Raji (cell line): ENCODE data around the gene EFCAB9.

Source experiments
- POLR2A ChIP-seq: IDR thresholded peaks from 2 replicates; pipeline ENCODE4 v1.6.1; 2011; ENCODE audit warnings: low read depth, low read length, control low read depth; ENCODE audit not compliant: insufficient read depth

The EFCAB9 gene

DNA sequence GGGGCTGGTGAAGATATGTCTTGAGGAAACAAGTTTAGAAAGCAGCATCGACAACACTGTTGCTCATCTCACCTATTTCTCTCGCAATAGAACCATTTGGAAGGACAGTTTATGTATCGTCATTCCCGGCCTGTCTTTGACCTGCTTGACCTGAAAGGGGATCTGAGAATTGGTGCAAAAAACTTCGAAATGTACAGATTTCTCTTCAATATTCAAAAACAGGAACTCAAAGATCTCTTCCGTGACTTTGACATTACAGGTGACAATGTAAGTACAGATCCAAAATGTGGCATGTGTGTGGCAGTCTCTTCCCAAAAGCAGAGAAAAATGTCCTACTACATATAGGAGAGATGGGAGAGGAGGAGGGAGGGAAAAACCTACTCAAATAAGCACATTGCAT lies 6.5 kb downstream of the EFCAB9 start:
- no peak for TF ChIP-seq POLR2A

DNA sequence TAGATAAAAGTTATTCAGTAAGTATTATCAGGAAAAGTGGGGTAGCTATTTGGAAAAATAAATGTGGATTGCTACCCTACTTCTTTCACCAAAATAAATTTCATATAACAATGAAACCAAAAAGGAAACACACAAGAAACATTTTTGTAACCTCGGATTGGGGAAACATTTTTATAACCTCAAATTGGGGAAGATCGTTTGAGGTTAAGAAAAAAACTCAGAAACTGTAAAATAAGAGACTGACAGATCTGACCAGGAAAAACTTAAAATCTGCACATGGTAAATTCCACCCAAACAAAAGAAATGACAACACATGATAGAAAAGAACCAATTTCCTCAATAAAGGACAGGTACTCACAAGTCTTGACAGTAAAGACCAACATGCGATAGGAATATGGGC lies 13.5 kb downstream of the EFCAB9 start:
- no peak for TF ChIP-seq POLR2A

DNA sequence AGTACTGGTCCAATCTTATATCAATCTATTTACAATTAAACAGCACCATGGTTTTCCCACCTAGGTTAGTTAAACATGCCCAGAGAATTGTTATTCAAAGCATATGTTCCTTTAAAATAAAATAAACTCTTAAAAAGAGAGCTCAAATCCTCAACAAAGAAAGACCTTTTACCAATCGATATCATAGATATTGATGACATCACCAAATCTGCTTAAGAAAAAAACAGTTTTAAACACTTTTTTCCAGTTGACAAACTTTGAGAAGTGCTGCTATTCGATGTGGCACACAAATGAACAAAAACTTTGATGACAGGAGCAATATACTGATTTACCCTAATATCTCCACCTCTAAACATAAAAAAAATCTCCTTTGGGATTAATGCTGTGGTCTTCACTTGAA lies 15.7 kb downstream of the EFCAB9 start:
- TF ChIP-seq POLR2A = no peak

DNA sequence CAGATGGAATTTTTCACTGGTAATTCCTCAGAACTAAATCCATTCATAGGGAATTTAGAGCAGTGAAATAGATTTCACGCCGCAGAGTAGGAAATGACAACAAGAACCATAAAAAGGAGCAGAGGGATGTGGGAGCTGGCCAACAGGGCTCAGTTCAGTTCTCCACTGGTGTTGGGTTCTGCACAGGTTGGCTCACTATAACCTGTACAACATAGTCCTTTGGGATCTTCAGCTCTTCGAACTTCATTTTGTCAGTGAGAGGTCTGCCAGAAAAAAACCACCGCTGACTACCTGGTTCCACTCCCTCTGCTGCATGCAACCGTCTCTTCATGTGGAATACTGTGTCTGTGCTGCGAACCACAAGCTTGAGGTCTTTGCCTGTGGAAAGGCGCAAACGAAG lies 17.7 kb downstream of the EFCAB9 start:
- TF ChIP-seq POLR2A = no peak

DNA sequence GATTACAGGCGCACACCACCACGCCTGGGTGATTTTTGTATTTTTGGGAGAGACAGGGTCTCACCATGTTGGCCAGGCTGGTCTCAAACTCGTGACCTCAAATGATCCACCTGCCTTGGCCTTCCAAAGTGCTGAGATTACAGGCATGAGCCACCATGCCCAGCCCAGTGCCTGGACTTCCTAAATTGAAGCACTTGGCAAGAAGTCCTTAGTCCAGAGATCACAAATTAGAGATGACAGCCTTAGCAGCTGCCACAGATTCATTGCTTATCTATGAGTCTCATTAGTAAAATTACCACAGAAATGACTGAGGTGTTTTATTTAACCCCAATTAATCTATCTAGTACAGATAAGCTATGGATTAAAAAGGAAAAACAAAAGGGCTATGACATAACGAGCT lies 19.2 kb downstream of the EFCAB9 start:
- TF ChIP-seq POLR2A = no peak

DNA sequence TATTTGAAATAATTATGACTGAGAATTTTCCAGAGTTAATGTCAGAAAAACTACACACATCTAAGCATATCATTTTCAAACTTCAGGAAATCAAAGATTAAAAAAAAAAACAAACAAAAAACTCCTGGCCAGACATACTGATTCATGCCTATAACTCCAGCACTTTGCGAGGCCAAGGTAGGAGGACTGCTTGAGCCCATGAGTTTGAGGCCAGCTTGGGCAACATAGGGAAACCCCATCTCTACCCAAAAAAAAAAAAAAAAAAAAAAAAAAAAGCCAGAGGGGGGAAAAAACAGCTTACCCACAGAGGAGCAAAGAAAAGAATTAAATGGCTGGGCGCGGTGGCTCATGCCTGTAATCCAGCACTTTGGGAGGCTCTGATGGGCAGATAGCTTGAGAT lies 22.4 kb downstream of the EFCAB9 start:
- no peak for TF ChIP-seq POLR2A

DNA sequence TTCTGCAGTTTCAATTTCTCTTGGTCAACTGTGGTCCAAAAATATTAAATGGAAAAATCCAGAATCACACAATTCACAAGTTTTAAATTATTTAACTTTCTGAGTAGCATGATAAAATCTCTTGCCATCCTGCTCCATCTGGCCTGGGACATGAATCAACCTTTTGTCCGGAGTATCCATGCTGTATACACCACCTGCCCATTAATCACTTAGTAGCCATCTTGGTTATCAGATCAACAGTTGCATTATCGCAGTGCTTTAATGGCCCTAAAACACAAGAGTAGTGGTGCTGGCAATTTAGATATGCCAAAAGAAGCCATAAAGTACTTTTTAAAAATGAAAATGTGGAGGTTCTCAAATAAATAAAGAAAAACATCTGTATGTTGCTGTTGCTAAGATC lies 25.3 kb downstream of the EFCAB9 start:
- TF ChIP-seq POLR2A = no peak

DNA sequence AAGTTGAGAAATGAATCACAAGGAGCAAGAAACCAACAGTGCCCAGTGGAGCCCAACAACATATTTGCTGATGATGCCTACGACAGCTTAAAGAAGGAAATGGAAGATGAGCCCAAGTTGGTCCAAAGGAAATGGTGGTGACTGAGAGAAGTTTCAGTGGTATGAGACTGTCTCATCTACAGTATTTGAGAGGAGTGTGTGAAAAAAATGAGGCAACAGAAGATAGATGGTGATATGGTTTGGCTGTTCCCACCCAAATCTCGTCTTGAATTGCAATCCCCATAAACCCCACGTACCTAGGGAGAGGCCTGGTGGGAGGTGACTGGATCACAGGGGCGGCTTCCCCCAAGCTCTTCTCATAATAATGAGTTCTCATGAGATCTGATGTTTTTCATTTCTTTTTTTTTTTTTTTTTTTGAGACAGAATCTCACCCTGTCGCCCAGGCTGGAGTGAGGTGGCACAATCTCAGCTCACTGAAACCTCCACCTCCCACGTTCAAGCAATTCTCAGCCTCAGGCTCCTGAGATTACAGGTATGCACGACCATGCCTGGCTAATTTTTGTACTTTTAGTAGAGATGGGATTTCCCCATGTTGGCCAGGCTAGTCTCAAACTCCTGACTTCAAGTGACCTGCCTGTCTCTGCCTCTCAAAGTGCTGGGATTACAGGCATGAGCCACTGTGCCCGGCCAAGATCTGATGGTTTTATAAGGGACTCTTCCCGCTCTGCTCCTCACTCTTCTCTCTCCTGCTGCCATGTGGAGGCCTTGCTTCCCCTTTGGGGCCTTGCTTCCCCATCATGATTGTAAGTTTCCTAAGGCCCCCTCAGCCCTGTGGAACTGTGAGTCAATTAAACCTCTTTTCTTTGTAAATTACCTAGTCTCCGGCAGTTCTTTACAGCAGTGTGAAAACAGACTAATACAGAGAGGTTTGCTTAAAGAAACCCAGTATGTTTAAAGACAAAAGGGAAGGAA lies 30.2 kb downstream of the EFCAB9 start:
- no peak for TF ChIP-seq POLR2A

DNA sequence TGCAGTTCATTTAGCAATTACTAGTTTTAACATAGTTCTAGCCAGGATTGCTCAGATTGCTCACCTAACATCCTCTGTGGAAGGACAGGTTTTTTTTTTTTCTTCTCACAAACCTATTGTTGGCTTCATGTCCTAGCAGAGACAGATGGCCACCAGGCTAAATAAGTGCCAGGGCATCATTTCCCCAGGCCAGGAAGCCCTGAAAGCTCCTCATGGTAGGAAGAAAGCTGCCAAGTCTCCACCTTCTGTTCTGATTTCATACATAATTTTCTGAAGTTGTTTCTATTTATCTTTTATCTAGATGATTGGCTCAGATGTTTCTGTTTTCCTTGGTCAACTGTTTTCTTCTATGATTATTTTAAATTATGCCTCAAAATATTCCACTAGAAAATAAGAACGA lies 31.0 kb downstream of the EFCAB9 start:
- no peak for TF ChIP-seq POLR2A

DNA sequence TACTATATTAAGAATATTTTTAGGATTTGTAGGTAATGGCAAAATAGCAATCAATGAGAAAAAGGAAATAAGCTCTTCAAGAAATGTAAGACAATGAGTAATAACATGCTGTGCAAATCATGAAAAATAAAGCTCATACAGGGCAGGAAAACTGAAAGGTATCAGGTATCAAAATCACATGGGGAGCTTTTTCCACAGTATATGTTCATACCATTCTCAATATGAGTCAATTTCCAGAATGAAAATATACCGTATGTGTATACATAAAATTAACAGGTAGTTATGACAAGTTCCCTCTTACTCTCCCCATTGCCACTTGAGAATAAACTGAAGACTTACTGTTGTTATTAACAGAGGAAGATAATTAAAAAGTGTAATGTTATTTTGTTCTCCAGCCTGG lies 35.9 kb downstream of the EFCAB9 start:
- TF ChIP-seq POLR2A = no peak

DNA sequence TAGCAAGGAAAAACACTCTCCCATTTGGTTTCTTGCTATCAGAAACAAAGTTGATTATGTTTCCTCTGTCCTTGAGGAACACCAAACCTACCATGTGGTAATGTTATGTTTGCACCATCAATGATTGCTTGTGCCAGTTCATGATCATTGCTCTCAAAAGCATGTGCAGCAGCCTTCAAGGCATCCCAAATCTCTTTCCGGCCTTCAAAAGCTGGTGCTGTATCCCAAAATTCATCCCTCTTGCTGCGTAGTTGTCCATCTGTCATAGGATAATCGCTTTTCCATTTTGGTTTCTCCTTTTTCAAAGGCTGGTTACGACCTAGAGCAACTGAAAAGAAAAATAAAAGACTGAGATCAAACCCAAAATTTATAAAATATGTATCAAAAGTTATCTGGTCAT lies 40.1 kb downstream of the EFCAB9 start:
- TF ChIP-seq POLR2A = no peak

DNA sequence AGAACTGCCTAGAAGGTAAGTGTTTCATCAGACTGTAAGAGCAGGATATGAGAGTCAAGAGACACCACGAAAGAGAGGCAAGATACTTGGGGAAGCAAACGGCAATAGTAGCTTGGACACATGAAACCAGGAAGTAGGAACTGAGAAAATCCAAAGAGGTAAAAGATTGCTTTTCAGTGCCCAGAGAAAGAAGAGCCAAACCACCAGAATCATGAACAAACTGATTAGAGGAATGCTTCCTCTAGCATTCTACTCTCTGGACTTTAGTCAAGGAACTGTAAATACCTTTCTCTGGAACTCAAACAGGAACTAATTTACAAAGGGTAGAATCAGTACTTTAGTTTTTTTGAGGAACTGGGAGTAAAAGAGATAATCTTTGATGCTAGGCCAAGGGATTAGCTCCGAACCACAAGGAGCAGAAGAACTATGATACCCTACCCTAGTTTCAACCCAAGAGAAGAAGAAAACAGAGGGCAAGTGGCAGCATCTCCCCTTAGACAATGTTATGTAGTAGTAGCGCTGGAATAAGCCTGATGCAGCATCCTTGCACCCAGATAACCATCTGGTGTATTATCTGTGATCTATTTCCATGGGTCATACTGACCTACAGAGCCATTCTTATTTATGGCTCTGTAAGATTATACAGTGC lies 41.3 kb downstream of the EFCAB9 start:
- no peak for TF ChIP-seq POLR2A

DNA sequence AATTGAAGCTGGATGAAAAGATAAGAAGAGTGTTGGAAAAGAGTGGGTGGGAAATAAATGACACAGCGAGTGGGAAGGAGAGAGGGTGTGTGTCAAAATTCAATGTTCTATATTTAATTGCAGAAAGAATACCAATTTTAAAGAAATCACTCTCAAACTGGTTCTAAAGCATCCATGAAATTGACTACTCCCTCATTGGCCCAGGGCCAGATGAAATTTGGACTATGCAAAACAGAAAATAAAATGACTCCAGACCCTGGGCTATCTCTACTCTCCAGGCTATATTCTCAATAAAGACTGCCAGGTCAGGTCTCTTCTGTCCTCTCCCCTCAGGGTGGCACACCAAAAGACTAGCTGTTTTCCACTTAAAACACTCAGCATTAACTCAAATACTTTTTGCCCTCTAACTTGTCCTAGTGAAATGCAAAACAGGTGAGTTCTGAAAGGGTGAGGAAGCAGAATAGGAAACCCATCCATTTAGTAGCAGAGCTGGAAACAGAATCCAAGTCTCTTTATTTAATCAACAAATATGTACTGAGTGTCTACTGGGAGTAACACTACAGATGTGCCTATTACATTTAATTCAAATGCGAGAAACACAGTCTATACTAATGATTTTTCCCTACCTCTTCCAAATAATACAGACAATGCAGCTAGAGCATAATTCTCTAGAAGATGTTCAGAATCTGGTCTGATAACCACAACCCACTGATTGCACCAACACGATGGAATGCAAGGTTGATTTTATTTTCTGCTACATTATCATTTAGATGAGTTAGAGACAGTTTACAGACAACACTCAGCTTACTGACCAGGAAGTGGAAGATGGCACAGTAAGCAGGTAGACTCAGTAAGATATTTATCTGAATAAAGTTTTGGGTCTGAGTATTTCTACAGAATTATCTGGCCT lies 42.1 kb downstream of the EFCAB9 start:
- no peak for TF ChIP-seq POLR2A

DNA sequence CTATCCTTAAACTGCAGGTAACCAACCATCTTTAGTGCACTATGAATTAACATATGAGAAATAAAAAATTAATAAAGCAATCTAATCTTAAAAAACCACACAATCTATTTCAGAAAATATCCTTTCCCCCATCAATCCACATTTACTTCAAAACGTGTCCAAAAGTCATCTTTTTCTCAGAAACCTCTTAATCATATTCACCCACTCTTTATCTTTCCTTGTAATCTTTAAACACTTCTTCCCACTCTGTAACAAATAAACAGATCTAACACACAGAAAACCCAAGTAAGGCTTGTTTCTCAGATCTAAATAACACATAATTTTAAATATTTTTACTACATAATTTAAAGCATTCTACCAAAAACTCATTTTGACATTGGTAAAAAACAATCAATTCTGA lies 44.4 kb downstream of the EFCAB9 start:
- TF ChIP-seq POLR2A = no peak

DNA sequence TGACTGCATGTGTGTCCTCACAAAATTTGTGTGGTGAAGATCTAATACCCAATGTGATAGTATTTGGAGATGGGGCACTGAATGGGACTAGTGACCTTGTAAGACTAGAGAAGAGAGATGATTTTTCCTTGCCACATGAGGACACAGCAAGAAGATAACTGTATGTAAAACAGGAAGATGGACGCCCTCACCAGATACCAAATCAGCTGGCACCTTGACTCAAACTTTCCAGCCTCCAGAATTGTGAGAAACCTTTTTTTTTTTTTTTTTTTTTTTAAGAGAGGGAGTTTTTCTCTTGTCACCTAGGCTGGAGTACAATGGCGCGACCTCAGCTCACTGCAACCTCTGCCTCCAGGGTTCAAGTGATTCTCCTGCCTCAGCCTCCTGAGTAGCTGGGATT lies 49.3 kb downstream of the EFCAB9 start:
- TF ChIP-seq POLR2A = no peak
